Bronchial epithelial cell (primary cell): Measurements from ENCODE around the gene IMPDH2. TPM values are rescaled to one million over a fixed set of nuclear protein-coding genes. Genes with fewer than 3 reads are reported as not detected.

Experiments used
- DNase-seq: peaks from one replicate; pipeline ENCODE4 v3.0.0-alpha.2; 2010; ENCODE audit warnings: low read depth
- FAIRE-seq: peaks from 2 replicates; lab custom pipeline; 2011; peaks lifted over from hg19 to GRCh38; lab: Jason Lieb, UNC
- H3K27me3 ChIP-seq: 2 replicates; pipeline ENCODE4 v1.5.1; 2011; ENCODE audit warnings: low read length; ENCODE audit not compliant: control insufficient read depth, insufficient read depth
- H3K36me3 ChIP-seq: 2 replicates; pipeline ENCODE4 v1.5.1; 2011; ENCODE audit warnings: low read length; ENCODE audit not compliant: control insufficient read depth, insufficient read depth
- H3K4me3 ChIP-seq: 2 replicates; pipeline ENCODE4 v1.5.1; 2011; ENCODE audit warnings: mild to moderate bottlenecking, low read depth, low read length, control low read depth
- CTCF ChIP-seq: IDR thresholded peaks from 2 replicates; pipeline ENCODE4 v1.5.1; 2011; ENCODE audit warnings: mild to moderate bottlenecking, moderate library complexity, low read length, control low read depth, inconsistent platforms; ENCODE audit not compliant: insufficient read depth, severe bottlenecking
- total RNA-seq: library from RNA; depleted of rRNA; stranded (reverse); fragments of >200 nt; gene quantifications from 2 replicates; pipeline ENCODE4 v1.2.1, GENCODE V29; 2014

Gene IMPDH2
- total RNA-seq, 1 donor from 2014 or later: 478 TPM

GRCh38 chr3:49006408-49007067 is 22.7 kb downstream of the IMPDH2 start:
- H3K27me3 ChIP-seq: no peaks in the 10 kb centered on the region
- H3K4me3 ChIP-seq: peak overlapping the region; percentile 83
- TF ChIP-seq CTCF: no peak
- DNase-seq: no peak
- FAIRE-seq: no peak
- peaks cover under 1% of the 10 kb centered on the region for H3K36me3 ChIP-seq

- TF ChIP-seq CTCF: no peak
- FAIRE-seq (no peak), DNase-seq (no peak)
- no peaks in the 10 kb centered on the region for H3K36me3 ChIP-seq
- H3K4me3 ChIP-seq: peak overlapping the region; percentile 83
- H3K27me3 ChIP-seq: no peaks in the 10 kb centered on the region
These were observed 23.2 kb downstream of the IMPDH2 start for GRCh38 chr3:49005998-49006397.

- FAIRE-seq (no peak), DNase-seq (no peak)
- no peak for TF ChIP-seq CTCF
- Histone ChIP-seq H3K36me3 (no peaks in the 10 kb centered on the region), H3K4me3 (no peak overlapping the region), H3K27me3 (no peaks in the 10 kb centered on the region)
These were observed 23.9 kb downstream of the IMPDH2 start for GRCh38 chr3:49005303-49005680.

- no peak overlapping the region for H3K4me3 ChIP-seq
- DNase-seq: no peak
- no peaks in the 10 kb centered on the region for H3K36me3 ChIP-seq
- TF ChIP-seq CTCF: no peak
- no peaks in the 10 kb centered on the region for H3K27me3 ChIP-seq
- FAIRE-seq: no peak
These were observed 24.6 kb downstream of the IMPDH2 start for GRCh38 chr3:49004352-49005302.

- no peaks in the 10 kb centered on the region for H3K36me3 ChIP-seq
- DNase-seq (no peak), FAIRE-seq (no peak)
- no peak for TF ChIP-seq CTCF
- no peak overlapping the region for H3K4me3 ChIP-seq
- H3K27me3 ChIP-seq: no peaks in the 10 kb centered on the region
These were observed 28.0 kb downstream of the IMPDH2 start for GRCh38 chr3:49001155-49001554.
